ENCODE data around the gene SPDL1.
"Not testable (repeated sequence)": the region's sequence is repeated elsewhere in the genome, so short reads cannot be mapped to it uniquely, and the experiment has no call there.

The SPDL1 gene

GRCh38 chr5:169574134-169574646 is 9.4 kb upstream of the SPDL1 start:
- no peak for DNase-seq (ENCODE audit: low read depth)

DNA sequence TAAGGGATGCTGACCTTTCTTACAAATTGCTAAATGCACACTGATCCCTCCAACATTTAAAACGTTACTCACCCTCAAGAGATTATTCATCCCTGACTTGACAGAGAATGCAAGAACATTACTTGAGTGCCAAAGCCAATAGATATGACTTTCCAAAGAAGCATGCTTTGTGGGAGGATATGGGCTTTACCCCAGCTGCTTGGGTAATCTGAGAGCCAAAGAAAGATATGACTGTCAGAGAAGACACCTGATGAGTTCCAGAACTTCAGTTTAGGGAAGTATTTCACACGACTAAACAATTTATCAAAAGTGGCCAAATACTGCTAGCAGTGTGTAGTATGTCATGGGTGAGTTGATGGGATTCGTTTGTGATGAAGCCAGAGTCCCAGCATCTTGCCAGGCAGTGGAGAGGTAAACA is 7.4 kb upstream of the SPDL1 start:
- DNase-seq (ENCODE audit: low read depth): no peak

DNA sequence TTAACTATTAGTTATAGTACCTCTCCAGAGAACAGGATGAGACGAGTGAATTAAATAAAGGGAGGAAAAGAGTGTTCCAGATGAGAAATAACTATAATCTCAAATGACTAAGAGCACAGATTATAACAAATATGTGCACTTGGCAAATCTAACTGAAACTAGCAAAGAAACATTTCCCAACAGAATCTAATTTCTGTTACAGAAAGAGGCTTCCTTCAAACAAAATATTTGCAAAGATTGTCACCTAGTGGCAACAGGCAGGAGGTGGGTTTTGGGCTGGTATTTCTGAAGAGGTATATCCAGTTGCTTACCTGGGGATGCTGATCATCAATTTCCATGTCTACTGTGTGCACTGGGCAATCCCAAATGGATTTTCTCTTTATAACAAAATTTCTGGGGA is 5.6 kb upstream of the SPDL1 start:
- DNase-seq (ENCODE audit: low read depth): no peak

DNA sequence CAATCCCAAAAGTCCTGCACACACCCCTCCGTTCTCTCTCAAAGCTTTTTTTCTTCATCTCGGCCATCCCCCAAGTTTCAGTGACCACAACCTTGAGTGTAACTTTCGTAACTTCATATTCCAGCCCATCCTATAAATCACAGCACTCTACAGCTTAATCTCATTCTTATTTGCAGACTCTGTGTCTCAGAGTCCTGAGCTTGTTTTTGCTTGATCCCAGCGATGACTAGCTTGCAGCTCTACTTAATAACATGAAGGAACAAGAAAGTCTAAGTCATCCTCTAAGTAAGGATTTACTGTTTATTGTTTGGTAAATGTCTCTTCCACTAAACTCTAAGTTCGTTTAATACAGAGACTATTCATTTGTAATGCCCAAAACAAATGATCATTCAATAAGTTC is 2.6 kb upstream of the SPDL1 start:
- DNase-seq (ENCODE audit: low read depth): no peak

DNA sequence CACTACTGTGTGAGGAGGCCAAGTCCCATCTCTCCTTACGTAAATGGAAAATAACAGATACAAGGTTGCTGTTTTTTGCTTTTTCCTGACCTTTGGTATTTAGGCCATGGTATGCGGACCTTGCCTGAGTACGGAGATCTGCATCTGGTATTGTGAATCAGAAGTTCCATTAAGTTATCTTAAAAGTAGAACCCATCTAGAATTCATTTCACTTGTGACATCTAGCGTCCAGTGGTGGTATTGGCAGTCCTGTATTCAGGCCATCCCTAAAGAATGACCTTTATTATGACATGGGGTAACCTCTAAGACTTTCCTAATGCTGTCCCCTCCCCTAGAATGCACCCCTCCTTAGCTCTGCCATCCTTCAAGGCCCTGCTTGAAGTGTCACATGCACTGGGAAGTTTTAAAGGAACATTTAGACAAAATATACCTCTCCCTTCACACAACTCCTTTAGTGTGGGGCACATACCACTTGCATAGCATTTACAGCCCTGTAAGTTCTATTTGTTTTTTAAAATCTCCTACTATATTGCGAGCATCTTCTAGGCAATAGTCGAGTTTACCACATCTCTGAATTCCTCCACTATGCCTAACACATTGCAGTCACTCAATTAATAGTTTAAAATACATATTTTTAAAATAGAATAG is 1.9 kb upstream of the SPDL1 start:
- peak; percentile 19 for DNase-seq (ENCODE audit: low read depth)

DNA sequence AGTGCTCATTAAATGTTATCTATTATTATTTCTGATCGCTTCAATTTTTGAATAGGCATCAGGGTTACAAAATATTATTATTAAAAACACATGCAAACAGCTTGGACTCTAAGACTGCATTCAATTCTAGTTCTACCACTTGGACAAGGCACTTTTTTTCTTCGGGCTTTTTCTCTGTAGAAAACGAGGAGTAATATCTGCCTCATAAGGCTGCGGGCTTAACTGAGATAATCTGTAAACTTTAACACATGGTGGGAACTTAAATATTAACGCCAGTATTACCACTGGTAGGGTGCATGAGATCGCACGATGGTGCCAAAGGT is 511 bp upstream of the SPDL1 start:
- DNase-seq (ENCODE audit: low read depth): no peak

DNA sequence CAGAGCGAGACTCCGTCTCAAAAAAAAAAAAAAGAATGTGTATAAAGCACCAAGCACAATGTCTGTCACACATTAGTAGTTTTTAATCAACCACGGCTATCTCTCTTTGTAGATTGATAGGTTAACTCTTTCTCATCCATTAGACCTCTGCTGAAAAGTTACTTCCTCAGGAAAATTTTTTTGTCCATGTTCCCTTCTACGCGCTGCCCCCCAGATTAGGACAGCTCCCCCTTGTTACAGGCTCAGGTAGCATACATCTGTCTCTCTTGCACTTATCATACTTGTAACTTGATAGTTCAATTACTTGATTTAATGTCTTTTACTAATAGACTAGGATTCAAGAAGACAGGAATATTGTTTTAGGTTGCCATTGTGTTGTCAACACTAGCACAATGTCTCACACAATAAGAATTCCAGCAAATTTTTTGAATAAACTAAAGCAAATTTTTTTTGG is 1.5 kb downstream of the SPDL1 start:
- DNase-seq (ENCODE audit: low read depth): no peak

DNA sequence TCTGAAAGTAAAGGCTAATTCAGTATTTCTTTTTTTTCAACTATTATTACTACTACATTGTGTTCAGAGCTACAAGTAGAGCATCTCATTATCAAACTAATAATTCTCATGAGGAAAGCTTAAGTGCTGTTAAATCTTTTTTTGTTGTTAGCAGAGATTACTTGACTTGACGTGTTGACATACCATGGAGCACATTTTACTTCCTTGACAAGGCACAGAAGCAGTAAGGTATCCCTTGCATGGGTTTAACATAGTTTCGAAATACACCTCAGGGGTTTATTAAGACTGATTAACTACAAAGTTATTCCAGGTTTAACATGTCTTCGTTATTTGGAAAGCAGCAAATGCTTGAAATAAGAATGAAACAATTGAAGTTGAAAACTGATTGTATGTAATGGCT is 7.0 kb downstream of the SPDL1 start:
- DNase-seq (ENCODE audit: low read depth): no peak

GRCh38 chr5:169591636-169592035 is 8.1 kb downstream of the SPDL1 start:
- no peak for DNase-seq (ENCODE audit: low read depth)

- no peak for DNase-seq (ENCODE audit: low read depth)
Observed at GRCh38 chr5:169592937-169593650, 9.5 kb downstream of the SPDL1 start.

DNA sequence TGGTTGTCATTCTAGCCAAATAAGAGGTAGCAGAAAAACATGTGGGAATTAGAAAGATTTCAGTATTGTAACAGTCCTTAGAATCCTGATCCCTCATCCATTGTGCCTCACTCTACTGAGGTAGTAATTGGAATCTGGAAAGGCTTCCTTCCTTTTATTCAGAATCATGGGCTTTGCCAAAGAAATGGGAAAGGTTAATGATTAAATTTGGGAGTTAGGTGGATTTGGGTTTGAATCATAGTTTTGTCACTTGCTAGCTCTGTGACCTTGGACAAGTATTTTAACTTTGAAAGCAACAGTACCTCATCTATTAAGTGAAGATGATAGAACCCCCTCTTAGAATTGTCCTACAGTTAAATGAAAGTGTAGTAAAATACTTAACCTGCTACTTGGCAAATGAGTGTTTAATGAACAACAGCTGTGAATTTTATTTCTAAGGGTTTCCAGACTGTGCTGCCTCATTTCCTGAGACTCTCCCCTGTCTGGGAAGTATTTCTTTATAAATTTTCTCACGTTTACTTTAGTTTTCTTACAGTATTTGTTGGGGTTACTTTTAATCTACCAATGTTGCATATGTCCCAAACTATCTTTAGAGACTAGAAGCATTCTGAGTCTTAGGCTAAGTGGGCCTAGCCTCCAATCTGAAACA is 11.7 kb downstream of the SPDL1 start:
- DNase-seq (ENCODE audit: low read depth): no peak

GRCh38 chr5:169599451-169599850 is 15.9 kb downstream of the SPDL1 start:
- no peak for DNase-seq (ENCODE audit: low read depth)

- no peak for DNase-seq (ENCODE audit: low read depth)
Observed at GRCh38 chr5:169602535-169602934, 19.0 kb downstream of the SPDL1 start.

- no peak for DNase-seq (ENCODE audit: low read depth)
Observed at GRCh38 chr5:169606279-169606678, 22.7 kb downstream of the SPDL1 start.

DNA sequence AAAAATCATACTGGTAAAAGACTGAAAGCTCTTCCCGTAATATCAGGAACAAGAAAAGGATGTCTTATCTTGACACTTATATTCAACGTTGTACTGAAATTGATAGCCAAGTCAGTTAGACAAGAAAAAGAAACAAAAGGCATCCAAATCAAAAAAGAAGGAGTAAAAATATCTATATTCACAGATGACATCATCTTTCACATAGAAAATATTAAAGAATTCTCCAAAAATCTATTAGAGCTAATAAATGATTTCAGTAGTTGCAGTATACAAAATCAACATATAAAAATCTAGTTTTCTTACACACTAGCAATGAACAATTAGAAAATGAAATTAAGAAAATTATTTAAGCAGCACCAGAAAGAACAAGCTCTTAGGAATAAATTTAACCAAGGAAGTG is 24.3 kb downstream of the SPDL1 start:
- no peak for DNase-seq (ENCODE audit: low read depth)

DNA sequence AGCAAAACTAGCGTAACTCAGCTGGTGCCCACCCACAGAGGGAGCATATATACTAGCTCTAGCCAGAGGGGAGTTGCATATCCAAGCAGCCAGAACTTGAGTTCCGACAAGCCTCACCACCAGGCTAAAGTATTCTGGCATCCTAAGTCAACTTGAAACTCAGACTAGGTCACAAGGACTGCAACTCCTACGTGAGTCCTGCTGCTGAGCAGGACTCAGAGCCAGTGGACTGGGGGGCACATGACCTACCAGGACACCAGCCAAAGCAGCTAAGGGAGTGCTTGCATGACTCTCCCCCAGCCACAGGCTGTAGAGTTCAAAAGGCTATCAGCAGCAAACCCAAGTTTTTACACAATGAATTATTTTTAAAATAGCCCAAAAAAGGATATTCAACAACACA is 26.1 kb downstream of the SPDL1 start:
- DNase-seq (ENCODE audit: low read depth): no peak

DNA sequence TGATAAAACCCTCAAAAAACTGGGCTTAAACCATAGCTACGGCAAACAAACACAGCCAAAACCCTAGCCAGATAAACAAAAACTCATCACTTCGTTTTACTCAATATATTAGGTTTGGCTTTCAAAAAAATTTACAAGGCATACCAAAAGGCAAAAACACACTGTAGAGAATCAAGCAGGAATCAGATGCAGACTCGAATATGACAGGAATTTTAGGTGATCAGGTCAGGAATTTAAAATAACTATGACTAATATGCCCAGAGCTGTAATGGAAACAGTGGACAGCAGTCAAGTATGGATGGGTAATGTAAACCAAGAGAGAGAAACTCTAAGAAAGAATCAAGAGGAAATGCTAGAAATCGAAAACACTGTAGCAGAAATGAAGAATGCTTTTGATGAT is 27.0 kb downstream of the SPDL1 start:
- no peak for DNase-seq (ENCODE audit: low read depth)

GRCh38 chr5:169615561-169615960 is 32.0 kb downstream of the SPDL1 start:
- DNase-seq (ENCODE audit: low read depth): no peak

- not testable (repeated sequence) for DNase-seq (ENCODE audit: low read depth)
Observed at GRCh38 chr5:169624307-169624706, 40.7 kb downstream of the SPDL1 start.

GRCh38 chr5:169626779-169627178 is 43.2 kb downstream of the SPDL1 start:
- DNase-seq (ENCODE audit: low read depth): no peak

DNA sequence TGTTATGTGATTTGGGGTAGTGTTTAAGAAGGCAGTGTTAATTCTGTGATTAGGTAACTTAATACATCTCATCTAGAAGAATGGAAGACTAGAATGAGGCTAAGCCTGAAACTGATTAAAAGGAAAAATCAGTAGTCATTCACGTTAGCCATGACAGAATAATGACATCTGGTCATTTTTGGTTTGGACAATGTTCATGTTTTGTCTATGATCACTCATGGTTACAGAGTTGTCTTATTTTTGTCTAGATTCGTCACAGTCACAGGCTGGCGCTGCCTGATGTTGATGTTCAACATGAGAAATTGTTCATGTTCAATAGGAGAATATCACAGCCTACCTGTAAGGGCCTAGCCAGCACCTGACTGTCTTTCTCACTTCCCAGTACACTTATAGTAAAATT is 44.0 kb downstream of the SPDL1 start:
- DNase-seq (ENCODE audit: low read depth): no peak

GRCh38 chr5:169628892-169629291 is 45.3 kb downstream of the SPDL1 start:
- DNase-seq (ENCODE audit: low read depth): no peak

DNA sequence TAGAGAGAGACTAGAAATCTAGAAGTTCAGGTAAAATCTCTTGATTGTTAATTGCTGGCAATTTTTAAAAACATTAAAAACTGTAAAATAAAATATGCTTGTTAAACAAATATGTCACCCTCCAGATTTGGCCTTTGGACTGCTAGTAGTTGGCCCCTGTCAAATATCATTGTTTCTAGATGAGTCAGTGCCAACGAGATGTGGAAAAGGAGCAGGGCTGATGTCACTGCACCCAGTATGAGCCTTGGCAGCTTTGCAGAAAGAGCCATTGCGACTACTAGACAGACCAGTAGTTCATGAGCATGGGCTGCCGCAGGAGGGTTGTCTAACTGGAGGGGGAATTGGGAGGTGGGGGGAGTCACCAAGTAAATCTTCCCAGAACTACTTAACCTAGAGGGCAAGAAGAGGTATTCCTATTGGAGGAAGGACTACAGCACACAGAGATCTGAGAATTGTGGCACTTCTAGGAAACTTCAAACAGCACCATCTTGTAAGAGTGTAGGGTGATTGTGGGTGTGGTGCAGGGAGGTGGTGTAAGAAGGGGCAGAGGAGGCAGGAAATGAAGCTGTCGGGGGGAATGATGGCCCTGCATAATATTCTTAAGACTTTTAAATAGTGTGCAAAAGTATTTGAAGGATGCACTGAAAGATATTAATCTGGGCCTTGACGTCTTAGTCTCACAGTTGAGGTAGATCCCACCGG is 46.4 kb downstream of the SPDL1 start:
- no peak for DNase-seq (ENCODE audit: low read depth)
